Pancreas (tissue), 10 donors: ENCODE measurements around the gene HIVEP1. TPM values are rescaled to one million over a fixed set of nuclear protein-coding genes. Genes with fewer than 3 reads are reported as not detected.
A peak's percentile ranks its signal among the peaks of the same experiment; 100 is the strongest.

Experiments
- ATAC-seq, 4 donors: fragments of 200-7000 bp; cut with Tn5 transposase; one replicate each; pipeline versions ENCODE4 v1.8.0 to v1.9.1; 2020; ENCODE audit warnings: mild to moderate bottlenecking in 4 of 4, moderate library complexity in 4 of 4
- DNase-seq, 6 donors: peaks; one replicate each; pipeline ENCODE4 v3.0.0-alpha.2; 2020
- FAIRE-seq: peaks from 2 replicates; lab custom pipeline; 2012; peaks lifted over from hg19 to GRCh38; lab: Jason Lieb, UNC
- H3K27ac ChIP-seq, 4 donors: fragments of 200-600 bp; sonication (generic); 1 replicate in 3 of 4; 2 replicates in 1 of 4; pipeline versions ENCODE4 v1.5.0 to v1.8.0; 2020
- H3K27me3 ChIP-seq, 4 donors: fragments of 200-600 bp; one replicate each; pipeline ENCODE4 v1.8.0; 2021
- H3K36me3 ChIP-seq, 3 donors: fragments of 200-600 bp; sonication (generic) in 1 of 3; one replicate each; pipeline versions ENCODE4 v1.5.0 to v1.8.0; 2020 to 2021
- H3K4me1 ChIP-seq, 3 donors: fragments of 200-600 bp; one replicate each; pipeline ENCODE4 v1.8.0; 2021
- H3K4me3 ChIP-seq, 4 donors: fragments of 200-600 bp; sonication (generic) in 2 of 4; one replicate each; pipeline versions ENCODE4 v1.5.0 to v1.8.0; 2020 to 2021
- H3K9me3 ChIP-seq, 4 donors: fragments of 200-600 bp; one replicate each; pipeline ENCODE4 v1.8.0; 2021
- WGBS, 2 donors: extraction: QIAGEN DNeasy Blood & Tissue Kit; methylation state at CpG; one replicate each; pipeline ENCODE4 v1.1.7; 2013; 5-methylcytosine and 5-hydroxymethylcytosine counted together
- intact Hi-C, 3 donors: fragments of 100-400 bp; cut with DNase I; formaldehyde crosslinking; loops; one replicate each; pipeline versions ENCODE4 v1.11.1 to v1.14.2; 2022
- polyA plus RNA-seq, 2 donors: library from polyadenylated mRNA; stranded (reverse); fragments of 200-250 nt; gene quantifications; one replicate each; pipeline ENCODE4 v1.2.3, GENCODE V29; 2013
- total RNA-seq, 6 donors: library from RNA; stranded (reverse); fragmentation: NEBNext Ultra II Directional in 4 of 6; extraction: Animal tissue kit (Norgen Biotek cat#: 25700) in 4 of 6; gene quantifications; one replicate each; pipeline versions ENCODE4 v1.2.1 to v1.2.4, GENCODE V29; 2021 to 2023
- TF ChIP-seq, protein P1 (sequence below), 4 donors: fragments of 200-600 bp; sonication (generic) in 3 of 4; IDR thresholded peaks; one replicate each; pipeline versions ENCODE4 v1.5.0 to v1.8.0; 2021; ENCODE audit warnings: antibody characterized with exemption in 4 of 4
- donor health status: healthy with polysubstance abuse.
- donor health status: DM: no; HTN: no; CAD: no; lungs with moderate emphysema.
- donor health status: DM: no; HTN: no; CAD: no.
- donor health status: control.
- donor health status: control.
- donor health status: Bipolar disorder and iron deficiency.
- donor health status: DM: yes; HTN: yes; CAD: no.
- donor health status: DM: no; HTN: no; CAD: no.
- donor health status: DM: no; HTN: no; CAD: no.
- donor health status: DM: yes; HTN: yes; CAD: no.

Gene HIVEP1
- total and polyA plus RNA-seq, 8 donors, result 3.8 to 17.7 (median 9.2) TPM

DNA sequence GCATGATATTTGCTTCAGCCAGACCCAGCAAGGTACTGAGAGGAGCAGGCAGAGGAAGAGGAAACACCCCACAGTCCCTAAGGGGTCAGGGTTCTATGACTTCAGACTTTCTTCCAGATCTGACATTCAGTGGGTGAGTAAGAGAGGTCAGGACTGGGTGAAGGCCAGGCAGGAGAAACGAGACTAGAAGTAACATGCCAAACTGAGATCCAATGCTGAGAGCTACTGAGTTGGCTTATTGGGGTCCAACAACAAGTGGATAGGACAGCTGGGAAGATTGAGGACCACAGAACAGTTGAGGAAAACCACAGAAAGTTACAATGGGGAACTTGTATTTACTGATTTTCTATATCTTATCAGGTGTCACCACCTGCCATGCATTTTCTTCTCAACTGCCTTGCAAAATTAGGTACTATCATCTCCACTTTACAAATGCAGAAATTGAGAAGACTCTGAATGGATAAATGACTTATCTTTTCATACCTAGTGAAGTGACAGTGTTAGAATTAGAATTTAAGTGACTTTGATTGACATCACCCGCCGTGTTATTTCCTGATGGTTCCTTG, 43.8 kb upstream of the HIVEP1 start:
- H3K4me3 ChIP-seq, result no peak overlapping the region
- 74% methylated on average over 3 of the region's 3 CpGs for WGBS, 2 donors
- TF ChIP-seq, protein P1, sequence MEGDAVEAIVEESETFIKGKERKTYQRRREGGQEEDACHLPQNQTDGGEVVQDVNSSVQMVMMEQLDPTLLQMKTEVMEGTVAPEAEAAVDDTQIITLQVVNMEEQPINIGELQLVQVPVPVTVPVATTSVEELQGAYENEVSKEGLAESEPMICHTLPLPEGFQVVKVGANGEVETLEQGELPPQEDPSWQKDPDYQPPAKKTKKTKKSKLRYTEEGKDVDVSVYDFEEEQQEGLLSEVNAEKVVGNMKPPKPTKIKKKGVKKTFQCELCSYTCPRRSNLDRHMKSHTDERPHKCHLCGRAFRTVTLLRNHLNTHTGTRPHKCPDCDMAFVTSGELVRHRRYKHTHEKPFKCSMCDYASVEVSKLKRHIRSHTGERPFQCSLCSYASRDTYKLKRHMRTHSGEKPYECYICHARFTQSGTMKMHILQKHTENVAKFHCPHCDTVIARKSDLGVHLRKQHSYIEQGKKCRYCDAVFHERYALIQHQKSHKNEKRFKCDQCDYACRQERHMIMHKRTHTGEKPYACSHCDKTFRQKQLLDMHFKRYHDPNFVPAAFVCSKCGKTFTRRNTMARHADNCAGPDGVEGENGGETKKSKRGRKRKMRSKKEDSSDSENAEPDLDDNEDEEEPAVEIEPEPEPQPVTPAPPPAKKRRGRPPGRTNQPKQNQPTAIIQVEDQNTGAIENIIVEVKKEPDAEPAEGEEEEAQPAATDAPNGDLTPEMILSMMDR (IDR thresholded peaks at IDR 0.05), result no peak
- intact Hi-C loops, result no loop called here
- H3K36me3 ChIP-seq, result no peaks in the 10 kb centered on the region
- H3K4me1 ChIP-seq, result peaks cover 0 to 2% (median 0%) of the 10 kb centered on the region in 3 donors
- peak in 1 of 4 donors; percentile 24 for ATAC-seq
- FAIRE-seq, result no peak
- H3K27ac ChIP-seq, result no peak overlapping the region
- H3K27me3 ChIP-seq, result no peaks in the 10 kb centered on the region
- H3K9me3 ChIP-seq, result no peaks in the 10 kb centered on the region
- DNase-seq, result no peak

DNA sequence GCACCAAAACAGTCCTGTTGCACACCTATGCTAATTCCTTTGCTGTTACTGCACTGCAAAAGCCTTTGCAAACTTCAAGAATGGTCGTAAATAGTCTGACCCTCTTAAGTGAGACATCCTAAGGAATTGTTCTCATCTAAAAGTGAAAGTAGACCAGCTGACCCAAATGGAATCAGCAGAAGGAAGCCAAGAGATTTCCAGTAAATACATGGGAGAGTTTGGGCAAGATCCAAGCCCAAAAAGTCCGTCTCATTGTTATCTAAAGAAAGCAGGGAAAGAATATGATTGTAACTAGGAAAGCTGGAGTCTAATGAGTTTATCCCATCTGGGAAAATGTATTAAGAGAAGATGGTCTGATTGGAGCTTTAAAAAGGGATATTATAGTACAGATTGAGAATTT, 43.0 kb upstream of the HIVEP1 start:
- DNase-seq, result no peak
- 57 to 59% methylated on average over 2 of the region's 2 CpGs for WGBS, 2 donors
- intact Hi-C loops, result no loop called here
- FAIRE-seq, result no peak
- H3K9me3 ChIP-seq, result no peaks in the 10 kb centered on the region
- ATAC-seq, result peak in 2 of 4 donors; percentile 74
- no peaks in the 10 kb centered on the region for H3K27me3 ChIP-seq
- H3K27ac ChIP-seq, result no peak overlapping the region
- TF ChIP-seq, protein P1 (IDR thresholded peaks at IDR 0.05), result no peak
- H3K4me3 ChIP-seq, result no peak overlapping the region
- peaks cover 0 to 2% (median 0%) of the 10 kb centered on the region in 3 donors for H3K4me1 ChIP-seq
- H3K36me3 ChIP-seq, result no peaks in the 10 kb centered on the region

GRCh38 chr6:11970114-11970513, 42.0 kb upstream of the HIVEP1 start:
- H3K4me1 ChIP-seq, result peaks cover 0 to 2% (median 0%) of the 10 kb centered on the region in 3 donors
- no peaks in the 10 kb centered on the region for H3K36me3 ChIP-seq
- FAIRE-seq (no peak), ATAC-seq (no peak), DNase-seq (no peak)
- no peaks in the 10 kb centered on the region for H3K9me3 ChIP-seq
- 94 to 99% methylated on average over 3 of the region's 3 CpGs for WGBS, 2 donors
- TF ChIP-seq, protein P1 (IDR thresholded peaks at IDR 0.05), result no peak
- intact Hi-C loops, result no loop called here
- no peaks in the 10 kb centered on the region for H3K27me3 ChIP-seq
- H3K4me3 ChIP-seq, result no peak overlapping the region
- no peak overlapping the region for H3K27ac ChIP-seq

- peaks cover 0 to 2% (median 0%) of the 10 kb centered on the region in 3 donors for H3K4me1 ChIP-seq
- H3K27me3 ChIP-seq, result no peaks in the 10 kb centered on the region
- H3K27ac ChIP-seq, result no peak overlapping the region
- DNase-seq (no peak), ATAC-seq (no peak), FAIRE-seq (no peak)
- 85 to 93% methylated on average over 2 of the region's 2 CpGs for WGBS, 2 donors
- H3K36me3 ChIP-seq, result no peaks in the 10 kb centered on the region
- TF ChIP-seq, protein P1 (IDR thresholded peaks at IDR 0.05), result no peak
- no peaks in the 10 kb centered on the region for H3K9me3 ChIP-seq
- intact Hi-C loops, result no loop called here
- H3K4me3 ChIP-seq, result no peak overlapping the region
Observed at GRCh38 chr6:11971154-11971553, 41.0 kb upstream of the HIVEP1 start.

DNA sequence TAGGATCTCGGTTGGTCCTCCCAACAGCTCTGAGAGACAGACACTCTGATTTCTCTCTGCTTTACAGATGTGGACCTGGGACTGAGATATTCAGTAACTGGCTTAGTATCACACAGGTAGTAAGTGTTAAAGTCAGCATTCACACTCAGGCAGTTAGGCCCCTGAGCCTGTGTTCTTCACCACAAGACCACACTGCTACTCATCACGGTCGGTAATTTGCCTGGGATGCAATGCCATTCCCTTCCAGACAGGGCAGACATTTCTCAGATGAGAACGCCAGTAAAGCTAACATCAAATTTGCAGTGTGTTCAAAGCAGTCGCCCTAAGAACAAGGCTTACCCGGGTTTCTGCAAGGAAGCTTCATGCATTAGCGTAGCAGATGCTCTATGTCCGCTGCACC, 39.8 kb upstream of the HIVEP1 start:
- no peak for ATAC-seq
- no peaks in the 10 kb centered on the region for H3K9me3 ChIP-seq
- intact Hi-C loops, result no loop called here
- peaks cover 0 to 2% (median 0%) of the 10 kb centered on the region in 3 donors for H3K4me1 ChIP-seq
- no peak overlapping the region for H3K4me3 ChIP-seq
- TF ChIP-seq, protein P1 (IDR thresholded peaks at IDR 0.05), result no peak
- WGBS, 2 donors, result 88 to 94% methylated on average over 8 of the region's 8 CpGs
- FAIRE-seq, result no peak
- no peaks in the 10 kb centered on the region for H3K27me3 ChIP-seq
- H3K27ac ChIP-seq, result no peak overlapping the region
- DNase-seq, result no peak
- no peaks in the 10 kb centered on the region for H3K36me3 ChIP-seq
